ENCODE results near the gene CHL1.

GRCh38 chr3:277873-278272 is 81.3 kb downstream of the CHL1 start:
- TF ChIP-seq CREB1 (IDR thresholded peaks at IDR 0.05; ENCODE audit: low read depth): no peak
- TF ChIP-seq REST (IDR thresholded peaks at IDR 0.05; ENCODE audit: low read depth): no peak
- no peak for TF ChIP-seq USF1 (IDR thresholded peaks at IDR 0.05)
- TF ChIP-seq TAF1 (IDR thresholded peaks at IDR 0.05; ENCODE audit: low read depth): no peak
- TF ChIP-seq RAD21 (IDR thresholded peaks at IDR 0.05; ENCODE audit: low read depth): no peak
- TF ChIP-seq YY1 (IDR thresholded peaks at IDR 0.05; ENCODE audit: low read depth): no peak
- no peak for TF ChIP-seq FOXM1 (IDR thresholded peaks at IDR 0.05; ENCODE audit: borderline replicate concordance, low read depth)

Data from Ishikawa (cell line).